ENCODE data around the gene FIBCD1.

The FIBCD1 gene

GRCh38 chr9:130893341-130894101 is 45.5 kb downstream of the FIBCD1 start:
- DNase-seq: no peak

GRCh38 chr9:130892477-130893304 is 46.4 kb downstream of the FIBCD1 start:
- no peak for DNase-seq

- DNase-seq: no peak
Observed at GRCh38 chr9:130891688-130892476, 47.2 kb downstream of the FIBCD1 start.

GRCh38 chr9:130890870-130891687 is 48.0 kb downstream of the FIBCD1 start:
- no peak for DNase-seq

- no peak for DNase-seq
Observed at GRCh38 chr9:130890124-130890523, 48.9 kb downstream of the FIBCD1 start.

GRCh38 chr9:130888146-130888885 is 50.7 kb downstream of the FIBCD1 start:
- DNase-seq: no peak

- no peak for DNase-seq
Observed at GRCh38 chr9:130887494-130888144, 51.4 kb downstream of the FIBCD1 start.

GRCh38 chr9:130886981-130887380 is 52.1 kb downstream of the FIBCD1 start:
- DNase-seq: no peak

GRCh38 chr9:130885484-130886375 is 53.3 kb downstream of the FIBCD1 start:
- DNase-seq: no peak

GRCh38 chr9:130884542-130885483 is 54.2 kb downstream of the FIBCD1 start:
- no peak for DNase-seq

- no peak for DNase-seq
Observed at GRCh38 chr9:130884111-130884531, 54.9 kb downstream of the FIBCD1 start.

GRCh38 chr9:130883479-130883878 is 55.6 kb downstream of the FIBCD1 start:
- DNase-seq: no peak

GRCh38 chr9:130882696-130883225 is 56.3 kb downstream of the FIBCD1 start:
- DNase-seq: no peak

- no peak for DNase-seq
Observed at GRCh38 chr9:130881516-130881915, 57.5 kb downstream of the FIBCD1 start.

- no peak for DNase-seq
Observed at GRCh38 chr9:130880599-130881220, 58.3 kb downstream of the FIBCD1 start.

- no peak for DNase-seq
Observed at GRCh38 chr9:130879863-130880411, 59.1 kb downstream of the FIBCD1 start.

- DNase-seq: no peak
Observed at GRCh38 chr9:130878295-130878694, 60.8 kb downstream of the FIBCD1 start.

GRCh38 chr9:130877300-130877699 is 61.7 kb downstream of the FIBCD1 start:
- no peak for DNase-seq

All from activated T-cell treated with anti-CD3 and anti-CD28 coated beads for 4 hours (primary cell).